GM18858 (cell line): ENCODE measurements around the gene DLEU7.
A peak's percentile ranks its signal among the peaks of the same experiment; 100 is the strongest.

ENCODE experiments used
- ATAC-seq: cut with Tn5 transposase; IDR thresholded peaks from one replicate; pipeline ENCODE4 v1.9.1; 2021; ENCODE audit not compliant: unreplicated experiment

Gene DLEU7

GRCh38 chr13:50844084-50844875 lies 788 bp upstream of the DLEU7 start:
- no peak for ATAC-seq

DNA sequence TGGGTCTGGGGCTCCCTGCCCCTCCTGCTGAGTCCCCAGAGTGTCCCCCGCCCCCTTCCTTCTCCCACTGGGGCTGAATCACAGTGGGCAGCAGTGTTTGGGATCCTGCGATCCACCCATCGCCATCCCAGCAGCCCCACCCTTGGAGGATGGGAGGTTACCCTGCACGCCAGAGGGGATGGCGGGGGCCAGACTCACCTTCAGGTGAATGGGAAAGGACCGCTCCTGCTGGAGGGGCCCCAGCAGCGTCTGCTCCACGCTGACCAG lies 569 bp downstream of the DLEU7 start:
- no peak for ATAC-seq

DNA sequence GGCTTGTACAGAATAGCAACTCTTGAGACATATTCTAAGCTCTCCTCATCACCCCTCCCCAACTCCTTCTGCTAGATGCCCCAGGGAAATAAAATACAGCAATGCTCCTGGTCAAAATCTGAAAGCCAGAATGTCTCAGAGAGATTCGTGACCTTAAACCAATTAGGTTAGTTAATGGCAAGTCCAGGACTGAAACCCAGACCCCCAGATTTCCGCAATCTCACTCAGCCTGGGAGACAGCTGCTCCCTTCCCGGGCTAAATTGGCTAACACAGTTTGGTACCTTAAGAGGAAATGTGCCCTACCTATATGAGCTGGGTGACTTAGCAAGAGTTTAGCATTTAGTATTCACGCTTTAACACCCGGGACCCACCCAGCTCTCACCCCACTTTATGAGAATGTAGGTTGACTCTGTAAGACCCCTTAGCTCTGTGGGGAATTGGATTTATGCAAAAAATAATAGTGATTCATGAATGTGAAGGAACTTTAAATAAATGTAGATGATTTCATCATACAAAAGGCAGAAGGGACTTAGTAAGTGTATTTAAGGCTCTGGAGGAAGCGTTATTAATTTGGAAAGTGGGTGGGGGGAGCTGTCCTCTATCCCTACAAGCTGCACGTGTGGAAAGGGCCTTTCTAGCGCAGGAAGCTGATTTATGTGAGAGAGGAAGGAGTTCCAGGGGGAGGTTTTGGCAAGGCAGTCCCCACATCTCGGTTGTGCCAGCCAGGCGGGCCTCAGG lies 1.1 kb downstream of the DLEU7 start:
- no peak for ATAC-seq

DNA sequence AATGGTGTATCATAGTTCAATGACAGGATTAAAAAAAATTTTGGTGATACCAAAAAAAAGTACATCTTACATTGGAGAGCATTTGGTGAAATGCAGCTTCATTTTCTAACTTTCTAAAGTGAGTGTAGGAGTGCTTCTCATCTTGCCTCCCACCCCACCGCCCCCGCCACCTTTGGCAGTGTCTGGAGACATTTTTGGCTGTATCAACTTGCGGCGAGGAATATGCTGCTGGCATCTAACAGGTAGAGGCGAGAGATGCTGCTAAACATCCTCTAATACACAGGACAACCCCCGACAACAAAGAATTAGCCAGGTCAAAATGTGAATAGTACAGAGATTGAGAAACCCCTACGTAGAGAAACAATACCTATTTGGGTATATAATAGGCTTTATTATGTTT lies 1.7 kb downstream of the DLEU7 start:
- ATAC-seq: no peak

- ATAC-seq: no peak
Measured at GRCh38 chr13:50840284-50840683, 3.2 kb downstream of the DLEU7 start.

- no peak for ATAC-seq
Measured at GRCh38 chr13:50839828-50840227, 3.7 kb downstream of the DLEU7 start.

- no peak for ATAC-seq
Measured at GRCh38 chr13:50838701-50839100, 4.8 kb downstream of the DLEU7 start.

GRCh38 chr13:50838031-50838430 lies 5.5 kb downstream of the DLEU7 start:
- no peak for ATAC-seq

- no peak for ATAC-seq
Measured at GRCh38 chr13:50831512-50831911, 12.0 kb downstream of the DLEU7 start.

DNA sequence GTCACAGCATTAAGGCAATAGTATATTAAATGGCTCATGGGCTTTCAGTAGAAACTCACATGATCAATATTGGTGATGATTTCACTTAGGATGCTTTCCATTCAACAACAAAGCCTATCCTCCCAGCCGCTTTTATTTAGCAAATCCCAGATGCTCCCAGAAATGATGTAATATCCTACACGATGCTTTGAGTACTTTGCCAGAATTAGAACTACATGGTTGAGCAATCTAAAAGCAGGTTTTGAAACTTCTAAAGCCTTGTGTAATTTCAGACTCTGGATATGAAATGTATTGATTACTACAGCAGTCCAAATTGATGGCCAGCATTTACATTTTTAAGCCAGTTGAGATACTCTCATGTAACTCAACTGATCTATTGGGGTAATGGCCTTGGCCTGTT lies 13.6 kb downstream of the DLEU7 start:
- ATAC-seq: no peak

- ATAC-seq: no peak
Measured at GRCh38 chr13:50829226-50829625, 14.3 kb downstream of the DLEU7 start.

GRCh38 chr13:50826035-50826434 lies 17.5 kb downstream of the DLEU7 start:
- ATAC-seq: no peak

GRCh38 chr13:50812242-50812641 lies 31.2 kb downstream of the DLEU7 start:
- no peak for ATAC-seq

DNA sequence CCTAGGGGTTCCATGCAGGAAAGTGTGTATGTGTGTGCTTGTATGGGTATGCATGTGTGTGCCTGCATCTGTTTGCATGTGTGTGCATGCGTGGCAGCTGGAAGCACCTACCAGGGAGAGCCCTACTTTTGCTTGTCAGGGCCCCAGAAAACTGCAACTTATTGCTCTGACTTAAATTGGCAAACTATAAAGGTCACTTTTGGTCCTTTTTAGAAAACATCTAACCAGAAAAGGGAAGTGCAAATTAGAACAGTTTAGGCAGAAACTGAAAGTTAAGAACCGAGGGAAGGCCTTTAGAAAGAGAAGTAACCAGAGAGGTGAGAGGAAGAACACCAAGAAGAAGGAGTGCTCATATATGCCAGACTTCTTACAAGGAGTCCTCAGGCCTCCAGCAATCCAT lies 32.5 kb downstream of the DLEU7 start:
- peak; percentile 97 for ATAC-seq

DNA sequence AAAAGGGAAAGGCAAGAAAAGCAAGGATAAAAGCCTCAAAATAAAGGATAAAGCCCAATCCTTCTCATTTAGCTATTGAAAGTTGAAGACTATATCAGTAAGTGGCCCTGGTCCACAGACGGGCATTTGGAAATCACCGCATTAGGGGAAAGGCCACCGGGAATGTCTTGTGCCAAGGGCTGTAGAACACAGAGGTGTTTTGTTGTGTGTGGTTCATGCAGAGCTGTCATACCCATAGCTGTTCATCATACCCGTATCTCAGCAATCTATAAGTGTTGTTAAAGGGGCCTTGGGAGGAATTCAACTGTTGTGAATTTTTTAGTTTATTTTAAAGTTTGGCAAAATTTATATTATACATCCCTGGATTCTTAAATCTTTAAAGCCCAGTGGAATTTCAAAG lies 33.0 kb downstream of the DLEU7 start:
- no peak for ATAC-seq

- ATAC-seq: no peak
Measured at GRCh38 chr13:50809133-50810090, 34.1 kb downstream of the DLEU7 start.

GRCh38 chr13:50805805-50806204 lies 37.7 kb downstream of the DLEU7 start:
- no peak for ATAC-seq

DNA sequence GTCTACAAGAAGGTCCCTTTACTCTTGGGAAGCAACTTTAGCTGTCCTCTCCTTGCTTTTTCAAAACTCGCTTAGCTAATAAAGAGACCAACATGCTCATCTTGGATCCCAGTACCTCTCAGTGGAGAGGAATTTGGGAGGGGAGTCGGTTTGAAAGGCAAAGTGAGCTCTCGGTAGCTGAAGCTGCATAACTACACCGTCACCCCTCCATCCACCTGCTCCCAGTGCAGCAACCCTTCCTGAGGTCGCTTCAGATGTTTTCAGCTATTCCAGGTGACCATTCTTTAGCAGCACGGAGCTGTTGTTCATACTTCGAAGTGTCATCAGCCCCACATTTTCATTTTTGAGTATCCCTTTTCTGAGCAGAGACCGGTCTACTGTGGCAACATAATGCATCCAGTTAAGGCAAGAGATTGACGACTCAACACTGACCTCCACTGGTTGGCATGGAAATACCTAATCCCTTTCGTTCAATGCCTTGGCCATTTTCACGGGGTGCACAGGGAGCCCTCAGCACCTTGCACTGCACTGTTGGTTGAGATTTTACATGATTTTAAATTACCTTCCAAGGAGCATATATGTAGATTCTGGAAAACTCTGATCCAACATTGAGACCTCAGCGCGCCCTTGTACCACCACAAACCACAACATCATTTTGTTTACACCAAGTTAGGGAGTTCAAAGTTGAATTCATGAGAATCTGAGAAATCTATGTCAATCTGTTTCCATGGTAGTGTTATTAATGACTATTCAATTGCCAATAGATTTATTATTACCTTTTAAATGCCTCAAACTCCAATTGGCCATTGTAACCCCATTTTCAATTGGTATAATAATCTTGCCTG lies 42.2 kb downstream of the DLEU7 start:
- peak; percentile 80 for ATAC-seq

DNA sequence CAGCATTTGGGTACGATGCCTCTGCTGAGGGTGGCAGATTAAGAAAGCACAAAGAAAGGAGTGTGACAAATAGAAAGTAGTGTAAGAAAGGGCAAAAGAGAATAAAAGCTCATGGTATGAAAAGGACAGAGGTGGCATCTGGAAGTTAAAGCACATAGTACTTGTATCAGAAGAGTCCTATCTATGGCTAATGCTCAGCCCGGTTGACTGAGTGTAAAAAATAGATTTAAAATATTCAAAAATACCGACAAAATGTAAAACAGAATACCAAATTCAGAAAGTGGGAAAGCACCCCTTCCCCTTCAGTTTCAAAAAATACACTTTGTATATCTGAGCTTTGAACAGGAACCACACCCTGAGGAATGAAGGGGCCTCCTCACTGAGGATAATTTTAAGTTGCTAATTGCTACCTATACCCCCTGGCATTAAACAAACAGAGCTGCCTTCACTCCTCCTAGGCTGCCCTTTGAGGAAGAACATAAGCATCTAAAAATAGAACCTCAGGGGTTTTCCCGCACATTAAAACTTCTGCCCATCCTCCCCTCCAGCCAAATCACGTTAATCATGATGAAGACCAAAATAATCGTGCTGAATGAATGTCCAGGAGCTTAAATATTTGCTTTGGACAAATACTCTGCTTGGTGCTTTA lies 43.3 kb downstream of the DLEU7 start:
- ATAC-seq: no peak

GRCh38 chr13:50798923-50799322 lies 44.6 kb downstream of the DLEU7 start:
- no peak for ATAC-seq
